Smooth muscle cell (in vitro differentiated cells): Measurements from ENCODE around the gene PLXNA1. TPM values are rescaled to one million over a fixed set of nuclear protein-coding genes. Genes with fewer than 3 reads are reported as not detected.

ENCODE experiments used
- DNase-seq: peaks from one replicate; lab custom pipeline; 2025; ENCODE audit not compliant: unreplicated experiment; lab: John Stamatoyannopoulos, UW
- H2AFZ ChIP-seq: fragments of 200-600 bp; sonication (generic); 2 replicates; pipeline ENCODE4 v1.6.0; 2016; ENCODE audit warnings: antibody characterized with exemption, low read depth, mild to moderate bottlenecking
- H3F3A ChIP-seq: fragments of 200-600 bp; sonication (generic); 2 replicates; pipeline ENCODE4 v1.6.0; 2017; ENCODE audit warnings: antibody characterized with exemption, low read depth
- H3K27ac ChIP-seq: fragments of 200-600 bp; sonication (generic); 2 replicates; pipeline ENCODE4 v1.5.1; 2016; ENCODE audit warnings: low read depth, mild to moderate bottlenecking
- H3K27me3 ChIP-seq: fragments of 200-600 bp; sonication (generic); 2 replicates; pipeline ENCODE4 v1.6.1; 2016; ENCODE audit warnings: low read depth, mild to moderate bottlenecking
- H3K36me3 ChIP-seq: fragments of 200-600 bp; sonication (generic); 2 replicates; pipeline ENCODE4 v1.5.1; 2016; ENCODE audit warnings: low read depth
- H3K4me1 ChIP-seq: fragments of 200-600 bp; sonication (generic); 2 replicates; pipeline ENCODE4 v1.5.1; 2016; ENCODE audit warnings: low read depth
- H3K4me2 ChIP-seq: fragments of 200-600 bp; sonication (generic); 2 replicates; pipeline ENCODE4 v1.6.0; 2016; ENCODE audit warnings: mild to moderate bottlenecking
- H3K4me3 ChIP-seq: fragments of 200-600 bp; sonication (generic); 2 replicates; pipeline ENCODE4 v1.5.1; 2016; ENCODE audit warnings: mild to moderate bottlenecking
- H3K79me2 ChIP-seq: fragments of 200-600 bp; sonication (generic); 2 replicates; pipeline ENCODE4 v1.6.0; 2016; ENCODE audit warnings: low read depth, mild to moderate bottlenecking
- H3K9ac ChIP-seq: fragments of 200-600 bp; sonication (generic); 2 replicates; pipeline ENCODE4 v1.6.0; 2016; ENCODE audit warnings: low read depth
- H3K9me3 ChIP-seq: fragments of 200-600 bp; sonication (generic); replicated peaks from 2 replicates; pipeline ENCODE4 v1.5.1; 2016; ENCODE audit warnings: low read depth
- H4K20me1 ChIP-seq: fragments of 200-600 bp; sonication (generic); 2 replicates; pipeline ENCODE4 v1.6.0; 2016; ENCODE audit warnings: low read depth
- WGBS: methylation state at CpG from one replicate; pipeline ENCODE4 v1.1.7; 2016; ENCODE audit warnings: low lambda C conversion rate; 5-methylcytosine and 5-hydroxymethylcytosine counted together
- polyA plus RNA-seq: library from polyadenylated mRNA; unstranded; fragments of >200 nt; fragmentation: Nextera tagmentation; extraction: Ambion mirVana; gene quantifications from 2 replicates; pipeline ENCODE4 v1.2.1, GENCODE V29; 2016
- total RNA-seq: library from RNA; depleted of rRNA; stranded (reverse); fragments of >200 nt; gene quantifications from 2 replicates; pipeline ENCODE4 v1.2.3, GENCODE V29; 2014
- TF ChIP-seq, protein P1 (sequence below): fragments of 200-600 bp; sonication (generic); IDR thresholded peaks from 2 replicates; pipeline ENCODE4 v1.5.1; 2017; ENCODE audit warnings: borderline replicate concordance, mild to moderate bottlenecking, antibody characterized with exemption; ENCODE audit not compliant: insufficient read depth, poor library complexity, severe bottlenecking

Gene PLXNA1
- total and polyA plus RNA-seq, 2 experiments from 2014 or later: 37.9 to 50.8 TPM

DNA sequence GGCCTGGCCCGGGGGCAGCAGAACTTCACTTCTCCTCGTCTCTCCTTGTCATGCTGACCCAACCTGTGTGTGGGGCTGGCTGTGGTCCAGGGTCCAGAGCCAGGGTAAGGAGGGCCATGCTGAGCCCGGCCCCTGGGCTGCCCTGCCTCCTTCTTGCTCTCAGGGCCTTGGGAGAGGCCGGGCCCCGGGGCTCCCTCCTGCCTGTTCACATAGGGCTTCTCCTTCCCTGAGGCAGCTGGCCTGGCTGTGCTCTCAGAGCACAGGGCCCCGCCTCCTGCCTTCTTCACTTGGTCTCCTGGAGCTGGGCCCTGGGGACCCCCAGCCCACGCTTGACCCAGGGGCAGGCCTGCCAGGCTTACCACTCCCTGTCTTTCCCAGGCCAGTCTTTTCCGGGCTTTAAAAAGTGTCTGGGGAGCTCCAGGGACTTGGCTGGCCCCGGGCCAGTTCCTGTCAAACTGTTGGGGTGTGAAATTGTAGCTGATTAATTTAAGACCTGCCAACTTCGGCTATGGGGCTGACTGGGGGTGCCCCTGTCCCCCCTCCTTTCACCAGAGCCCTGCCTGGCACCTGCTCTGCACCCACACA is 11.8 kb downstream of the PLXNA1 start:
- no peak overlapping the region for H3K4me2 ChIP-seq
- no peak overlapping the region for H3K27ac ChIP-seq
- H4K20me1 ChIP-seq: peaks cover 100% of the 10 kb centered on the region
- no peaks in the 10 kb centered on the region for H3K9me3 ChIP-seq
- DNase-seq: no peak
- no peaks in the 10 kb centered on the region for H3F3A ChIP-seq
- no peak overlapping the region for H2AFZ ChIP-seq
- H3K9ac ChIP-seq: no peak overlapping the region
- H3K4me1 ChIP-seq: no peaks in the 10 kb centered on the region
- TF ChIP-seq, protein P1, sequence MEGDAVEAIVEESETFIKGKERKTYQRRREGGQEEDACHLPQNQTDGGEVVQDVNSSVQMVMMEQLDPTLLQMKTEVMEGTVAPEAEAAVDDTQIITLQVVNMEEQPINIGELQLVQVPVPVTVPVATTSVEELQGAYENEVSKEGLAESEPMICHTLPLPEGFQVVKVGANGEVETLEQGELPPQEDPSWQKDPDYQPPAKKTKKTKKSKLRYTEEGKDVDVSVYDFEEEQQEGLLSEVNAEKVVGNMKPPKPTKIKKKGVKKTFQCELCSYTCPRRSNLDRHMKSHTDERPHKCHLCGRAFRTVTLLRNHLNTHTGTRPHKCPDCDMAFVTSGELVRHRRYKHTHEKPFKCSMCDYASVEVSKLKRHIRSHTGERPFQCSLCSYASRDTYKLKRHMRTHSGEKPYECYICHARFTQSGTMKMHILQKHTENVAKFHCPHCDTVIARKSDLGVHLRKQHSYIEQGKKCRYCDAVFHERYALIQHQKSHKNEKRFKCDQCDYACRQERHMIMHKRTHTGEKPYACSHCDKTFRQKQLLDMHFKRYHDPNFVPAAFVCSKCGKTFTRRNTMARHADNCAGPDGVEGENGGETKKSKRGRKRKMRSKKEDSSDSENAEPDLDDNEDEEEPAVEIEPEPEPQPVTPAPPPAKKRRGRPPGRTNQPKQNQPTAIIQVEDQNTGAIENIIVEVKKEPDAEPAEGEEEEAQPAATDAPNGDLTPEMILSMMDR: no peak
- H3K4me3 ChIP-seq: no peak overlapping the region
- no peaks in the 10 kb centered on the region for H3K27me3 ChIP-seq
- peaks cover 93% of the 10 kb centered on the region for H3K79me2 ChIP-seq
- 89% methylated on average over 10 of the region's 10 CpGs for WGBS
- H3K36me3 ChIP-seq: no peaks in the 10 kb centered on the region

DNA sequence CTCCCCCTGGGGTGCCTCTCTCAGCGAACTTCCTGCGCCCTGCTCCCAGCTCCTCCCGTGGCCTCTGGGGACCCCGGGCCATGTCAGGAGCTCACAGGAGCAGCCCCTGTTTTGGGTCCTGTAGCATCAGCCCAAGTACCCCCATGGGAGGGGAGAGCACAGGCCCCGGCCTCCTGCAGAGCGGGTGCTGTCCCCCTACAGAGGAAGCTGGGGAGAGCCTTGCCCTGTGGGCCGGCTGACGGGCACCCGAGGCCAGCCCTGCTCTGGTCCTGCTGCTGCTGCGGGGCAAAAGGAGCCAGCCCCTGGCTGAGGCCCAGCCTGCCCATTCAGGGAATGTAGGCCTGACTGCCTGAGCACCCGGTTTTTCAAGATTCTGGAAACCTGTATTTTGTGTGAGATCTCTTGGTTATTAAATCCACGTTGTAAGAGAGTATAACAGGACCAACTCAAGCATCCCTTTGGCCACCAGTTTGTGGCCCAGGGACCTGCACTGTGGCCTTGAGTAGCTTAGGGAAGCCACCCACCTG is 12.4 kb downstream of the PLXNA1 start:
- no peaks in the 10 kb centered on the region for H3K4me1 ChIP-seq
- H3K9ac ChIP-seq: no peak overlapping the region
- WGBS: 90% methylated on average over 12 of the region's 12 CpGs
- peaks cover 92% of the 10 kb centered on the region for H3K79me2 ChIP-seq
- H2AFZ ChIP-seq: no peak overlapping the region
- peaks cover 100% of the 10 kb centered on the region for H4K20me1 ChIP-seq
- H3K4me3 ChIP-seq: no peak overlapping the region
- H3K27ac ChIP-seq: no peak overlapping the region
- TF ChIP-seq, protein P1: no peak
- no peaks in the 10 kb centered on the region for H3K36me3 ChIP-seq
- H3K9me3 ChIP-seq: no peaks in the 10 kb centered on the region
- no peak for DNase-seq
- no peak overlapping the region for H3K4me2 ChIP-seq
- no peaks in the 10 kb centered on the region for H3F3A ChIP-seq
- no peaks in the 10 kb centered on the region for H3K27me3 ChIP-seq

DNA sequence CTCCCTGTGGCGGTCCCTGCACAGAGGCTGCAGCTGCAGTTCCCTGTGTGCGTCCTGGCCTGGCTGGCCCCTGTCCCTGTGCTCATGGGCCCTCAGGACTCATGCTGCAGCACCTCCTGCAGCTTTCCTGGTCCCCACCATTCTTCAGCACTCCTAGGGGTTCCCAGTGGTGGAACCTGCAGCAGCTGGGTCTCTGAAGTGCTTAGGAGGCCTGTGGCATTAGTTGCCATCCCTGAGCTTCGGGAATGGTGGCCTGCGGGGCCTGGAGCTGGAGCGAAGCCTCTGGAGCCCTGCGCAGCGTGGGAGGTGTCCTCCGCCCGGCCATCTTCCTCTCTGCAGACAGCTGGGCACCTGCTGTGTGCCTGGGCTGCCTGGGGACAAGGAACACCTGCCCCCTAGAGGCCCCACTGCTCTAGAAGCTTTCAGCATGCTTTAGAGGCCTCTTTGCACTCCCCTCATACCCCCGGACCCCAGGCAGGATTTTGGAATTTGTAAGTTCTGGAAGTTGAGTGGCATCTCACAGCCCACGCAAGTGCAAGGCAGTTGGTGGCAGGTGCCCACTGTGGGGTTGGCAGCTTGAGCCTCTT is 13.1 kb downstream of the PLXNA1 start:
- no peaks in the 10 kb centered on the region for H3K27me3 ChIP-seq
- no peak overlapping the region for H3K27ac ChIP-seq
- H3K79me2 ChIP-seq: peaks cover 92% of the 10 kb centered on the region

More for the DNA sequence above, 13.1 kb downstream of the PLXNA1 start:
- Histone ChIP-seq H3K4me3 (no peak overlapping the region), H3K4me2 (no peak overlapping the region), H3K9ac (no peak overlapping the region), H2AFZ (no peak overlapping the region), H4K20me1 (peaks cover 100% of the 10 kb centered on the region), H3K4me1 (no peaks in the 10 kb centered on the region), H3K9me3 (no peaks in the 10 kb centered on the region), H3K36me3 (no peaks in the 10 kb centered on the region), H3F3A (no peaks in the 10 kb centered on the region)
- DNase-seq: no peak
- TF ChIP-seq, protein P1: no peak
- WGBS: 94% methylated on average over 11 of the region's 11 CpGs
